GM23338 (cell line): ENCODE data around the gene SORCS2. TPM values are rescaled to one million over a fixed set of nuclear protein-coding genes. Genes with fewer than 3 reads are reported as not detected.

ENCODE experiments used
- ATAC-seq: fragments of 200-7000 bp; cut with Tn5 transposase; 3 replicates; pipeline ENCODE4 v1.9.1; 2020
- DNase-seq: peaks from one replicate; pipeline ENCODE4 v3.0.0-alpha.2; 2015; ENCODE audit warnings: low spot score
- H2AFZ ChIP-seq: fragments of 200-600 bp; sonication (generic); 2 replicates; pipeline ENCODE4 v1.8.0; 2016; ENCODE audit warnings: antibody characterized with exemption, mild to moderate bottlenecking, moderate library complexity
- H3F3A ChIP-seq: fragments of 200-600 bp; sonication (generic); replicated peaks from 2 replicates; pipeline ENCODE4 v1.8.0; 2017; ENCODE audit warnings: antibody characterized with exemption, mixed run types, low read depth
- H3K27ac ChIP-seq: fragments of 200-600 bp; sonication (generic); 2 replicates; pipeline ENCODE4 v1.6.1; 2016; ENCODE audit warnings: low read depth
- H3K27me3 ChIP-seq: fragments of 200-600 bp; sonication (generic); 2 replicates; pipeline ENCODE4 v1.8.0; 2016; ENCODE audit warnings: mild to moderate bottlenecking, mixed run types, moderate library complexity; ENCODE audit not compliant: insufficient read depth
- H3K36me3 ChIP-seq: fragments of 200-600 bp; sonication (generic); 2 replicates; pipeline ENCODE4 v1.8.0; 2016; ENCODE audit warnings: mild to moderate bottlenecking; ENCODE audit not compliant: insufficient read depth
- H3K4me1 ChIP-seq: fragments of 200-600 bp; sonication (generic); 2 replicates; pipeline ENCODE4 v1.8.0; 2016; ENCODE audit warnings: mild to moderate bottlenecking, moderate library complexity; ENCODE audit not compliant: insufficient read depth
- H3K4me2 ChIP-seq: fragments of 200-600 bp; sonication (generic); 2 replicates; pipeline ENCODE4 v1.7.1; 2017; ENCODE audit warnings: mixed run types
- H3K4me3 ChIP-seq: fragments of 200-600 bp; sonication (generic); 2 replicates; pipeline ENCODE4 v1.6.1; 2016; ENCODE audit warnings: mixed run types
- H3K79me2 ChIP-seq: fragments of 200-600 bp; sonication (generic); replicated peaks from 2 replicates; pipeline ENCODE4 v1.8.0; 2017; ENCODE audit warnings: mild to moderate bottlenecking; ENCODE audit not compliant: insufficient read depth
- H3K9me2 ChIP-seq: fragments of 200-600 bp; sonication (generic); 2 replicates; pipeline ENCODE4 v1.8.0; 2017; ENCODE audit not compliant: insufficient read depth
- H4K20me1 ChIP-seq: fragments of 200-600 bp; sonication (generic); replicated peaks from 2 replicates; pipeline ENCODE4 v1.8.0; 2017; ENCODE audit warnings: mild to moderate bottlenecking; ENCODE audit not compliant: insufficient read depth
- H3K27ac Mint-ChIP-seq: 2 replicates; pipeline ENCODE4 v1.8.0; 2020; ENCODE audit warnings: inconsistent platforms, mild to moderate bottlenecking, moderate library complexity, mixed read lengths
- H3K27me3 Mint-ChIP-seq: 3 replicates; pipeline ENCODE4 v1.8.0; 2022; ENCODE audit warnings: low read depth, mild to moderate bottlenecking, moderate library complexity, mixed read lengths, inconsistent platforms; ENCODE audit not compliant: insufficient read depth, poor library complexity
- H3K36me3 Mint-ChIP-seq: 3 replicates; pipeline ENCODE4 v1.8.0; 2021; ENCODE audit warnings: low read depth, mild to moderate bottlenecking, inconsistent platforms, moderate library complexity, mixed read lengths
- H3K4me1 Mint-ChIP-seq: 3 replicates; pipeline ENCODE4 v1.8.0; 2020; ENCODE audit warnings: mild to moderate bottlenecking, inconsistent platforms, mixed read lengths
- H3K4me3 Mint-ChIP-seq: 3 replicates; pipeline ENCODE4 v1.8.0; 2021; ENCODE audit warnings: moderate library complexity, mild to moderate bottlenecking, inconsistent platforms, mixed read lengths
- H3K9me3 Mint-ChIP-seq: 3 replicates; pipeline ENCODE4 v1.8.0; 2020; ENCODE audit warnings: moderate library complexity, mild to moderate bottlenecking, inconsistent platforms, mixed read lengths
- EZH2 ChIP-seq: fragments of 200-600 bp; sonication (generic); IDR thresholded peaks from one replicate; pipeline ENCODE4 v1.8.0; 2017; ENCODE audit warnings: antibody characterized with exemption, mild to moderate bottlenecking, low read depth; ENCODE audit not compliant: unreplicated experiment
- JUNB ChIP-seq: IDR thresholded peaks from one replicate; pipeline ENCODE4 v1.6.1; 2016; ENCODE audit warnings: antibody characterized with exemption; ENCODE audit not compliant: unreplicated experiment
- NANOG ChIP-seq: IDR thresholded peaks from 2 replicates; pipeline ENCODE4 v1.6.1; 2016; ENCODE audit warnings: antibody characterized with exemption, borderline replicate concordance
- POLR2AphosphoS5 ChIP-seq: IDR thresholded peaks from 2 replicates; pipeline ENCODE4 v1.6.1; 2016; ENCODE audit warnings: antibody characterized with exemption, low read depth
- STAT1 ChIP-seq: IDR thresholded peaks from one replicate; pipeline ENCODE4 v1.6.1; 2016; ENCODE audit warnings: antibody characterized with exemption; ENCODE audit not compliant: unreplicated experiment
- ZNF331 ChIP-seq: fragments of 250-450 bp; sonication (Bioruptor Pico); IDR thresholded peaks from 2 replicates; pipeline ENCODE4 v1.5.0; 2020; ENCODE audit warnings: low read depth, mild to moderate bottlenecking, moderate library complexity
- polyA plus RNA-seq: library from polyadenylated mRNA; unstranded; fragments of >200 nt; fragmentation: Nextera tagmentation; extraction: Ambion mirVana; gene quantifications from 2 replicates; pipeline ENCODE4 v1.2.1, GENCODE V29; 2016
- total RNA-seq: library from RNA; depleted of rRNA; stranded (reverse); fragments of >200 nt; shearing (Covaris generic); gene quantifications from 2 replicates; pipeline ENCODE4 v1.2.3, GENCODE V29; 2014
- TF ChIP-seq, protein P1 (sequence below), 2 experiments: fragments of 200-600 bp in 1 of 2; sonication (generic) in 1 of 2; conservative IDR thresholded peaks; 2 replicates each; pipeline versions ENCODE4 v1.5.1 to v1.6.1; 2016 to 2017; ENCODE audit warnings: antibody characterized with exemption in 2 of 2, low read depth in 2 of 2, mild to moderate bottlenecking in 2 of 2, moderate library complexity in 1 of 2
- TF ChIP-seq, protein P2 (sequence below): IDR thresholded peaks from 2 replicates; pipeline ENCODE4 v1.6.1; 2016; ENCODE audit warnings: antibody characterized with exemption
- TF ChIP-seq, protein P3 (sequence below): fragments of 250-450 bp; sonication (Bioruptor Pico); IDR thresholded peaks from 2 replicates; pipeline ENCODE4 v1.5.0; 2020; ENCODE audit warnings: mild to moderate bottlenecking, moderate library complexity

SORCS2 gene
- total and polyA plus RNA-seq, 2 experiments from 2014 or later = 0.47 to 2.4 TPM

DNA sequence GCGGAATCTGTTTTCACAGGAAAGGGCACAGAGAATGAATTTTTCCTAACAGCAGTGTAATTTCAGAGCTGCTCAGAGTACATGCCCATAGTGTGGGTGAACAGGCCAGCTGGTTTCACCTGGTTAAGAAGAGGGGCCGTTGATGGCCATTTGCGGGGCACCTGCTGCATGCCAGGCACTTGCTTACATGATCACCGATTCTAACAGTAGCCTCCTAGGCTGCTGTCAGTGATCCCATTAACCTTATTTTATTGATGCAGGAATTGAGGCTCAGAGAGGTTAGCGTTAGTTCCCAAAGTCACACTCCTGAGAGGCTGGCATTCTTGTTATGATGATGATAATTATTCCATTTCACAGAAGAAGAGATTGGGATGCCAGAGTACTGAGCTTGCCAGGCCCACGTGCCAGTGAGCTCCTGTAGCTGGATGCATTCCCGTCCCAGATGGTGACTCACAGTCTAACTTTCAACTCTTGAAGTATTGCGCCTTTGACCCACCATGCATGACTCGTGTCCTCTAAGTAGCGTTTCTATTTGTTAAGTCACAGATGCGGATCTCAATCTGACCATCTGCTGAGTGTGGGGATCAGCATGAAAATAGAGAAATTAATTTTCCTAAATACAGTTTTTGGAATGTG lies 165.9 kb downstream of the SORCS2 start:
- H3K27me3 Mint-ChIP-seq = peaks cover 7% of the 10 kb centered on the region
- Histone ChIP-seq H3K4me3 (no peak overlapping the region), H3K4me1 (no peaks in the 10 kb centered on the region), H3K4me2 (no peak overlapping the region), H2AFZ (no peak overlapping the region), H3K9me2 (no peaks in the 10 kb centered on the region), H4K20me1 (no peaks in the 10 kb centered on the region), H3K36me3 (no peaks in the 10 kb centered on the region), H3F3A (no peaks in the 10 kb centered on the region), H3K79me2 (no peaks in the 10 kb centered on the region), H3K27me3 (no peaks in the 10 kb centered on the region), H3K27ac (no peak overlapping the region)
- H3K36me3 Mint-ChIP-seq = no peaks in the 10 kb centered on the region
- H3K9me3 Mint-ChIP-seq = no peaks in the 10 kb centered on the region
- H3K27ac Mint-ChIP-seq = no peak overlapping the region
- no peak for TF ChIP-seq NANOG
- TF ChIP-seq, protein P1, sequence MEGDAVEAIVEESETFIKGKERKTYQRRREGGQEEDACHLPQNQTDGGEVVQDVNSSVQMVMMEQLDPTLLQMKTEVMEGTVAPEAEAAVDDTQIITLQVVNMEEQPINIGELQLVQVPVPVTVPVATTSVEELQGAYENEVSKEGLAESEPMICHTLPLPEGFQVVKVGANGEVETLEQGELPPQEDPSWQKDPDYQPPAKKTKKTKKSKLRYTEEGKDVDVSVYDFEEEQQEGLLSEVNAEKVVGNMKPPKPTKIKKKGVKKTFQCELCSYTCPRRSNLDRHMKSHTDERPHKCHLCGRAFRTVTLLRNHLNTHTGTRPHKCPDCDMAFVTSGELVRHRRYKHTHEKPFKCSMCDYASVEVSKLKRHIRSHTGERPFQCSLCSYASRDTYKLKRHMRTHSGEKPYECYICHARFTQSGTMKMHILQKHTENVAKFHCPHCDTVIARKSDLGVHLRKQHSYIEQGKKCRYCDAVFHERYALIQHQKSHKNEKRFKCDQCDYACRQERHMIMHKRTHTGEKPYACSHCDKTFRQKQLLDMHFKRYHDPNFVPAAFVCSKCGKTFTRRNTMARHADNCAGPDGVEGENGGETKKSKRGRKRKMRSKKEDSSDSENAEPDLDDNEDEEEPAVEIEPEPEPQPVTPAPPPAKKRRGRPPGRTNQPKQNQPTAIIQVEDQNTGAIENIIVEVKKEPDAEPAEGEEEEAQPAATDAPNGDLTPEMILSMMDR (conservative IDR thresholded peaks at IDR 0.05; ENCODE audit: low read depth in 2 of 2) = no peak
- TF ChIP-seq STAT1 = no peak
- TF ChIP-seq, protein P2, sequence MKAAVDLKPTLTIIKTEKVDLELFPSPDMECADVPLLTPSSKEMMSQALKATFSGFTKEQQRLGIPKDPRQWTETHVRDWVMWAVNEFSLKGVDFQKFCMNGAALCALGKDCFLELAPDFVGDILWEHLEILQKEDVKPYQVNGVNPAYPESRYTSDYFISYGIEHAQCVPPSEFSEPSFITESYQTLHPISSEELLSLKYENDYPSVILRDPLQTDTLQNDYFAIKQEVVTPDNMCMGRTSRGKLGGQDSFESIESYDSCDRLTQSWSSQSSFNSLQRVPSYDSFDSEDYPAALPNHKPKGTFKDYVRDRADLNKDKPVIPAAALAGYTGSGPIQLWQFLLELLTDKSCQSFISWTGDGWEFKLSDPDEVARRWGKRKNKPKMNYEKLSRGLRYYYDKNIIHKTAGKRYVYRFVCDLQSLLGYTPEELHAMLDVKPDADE = no peak
- no peak for TF ChIP-seq ZNF331 (CRISPR knock-in tag)
- no peak for TF ChIP-seq EZH2
- TF ChIP-seq, protein P3, sequence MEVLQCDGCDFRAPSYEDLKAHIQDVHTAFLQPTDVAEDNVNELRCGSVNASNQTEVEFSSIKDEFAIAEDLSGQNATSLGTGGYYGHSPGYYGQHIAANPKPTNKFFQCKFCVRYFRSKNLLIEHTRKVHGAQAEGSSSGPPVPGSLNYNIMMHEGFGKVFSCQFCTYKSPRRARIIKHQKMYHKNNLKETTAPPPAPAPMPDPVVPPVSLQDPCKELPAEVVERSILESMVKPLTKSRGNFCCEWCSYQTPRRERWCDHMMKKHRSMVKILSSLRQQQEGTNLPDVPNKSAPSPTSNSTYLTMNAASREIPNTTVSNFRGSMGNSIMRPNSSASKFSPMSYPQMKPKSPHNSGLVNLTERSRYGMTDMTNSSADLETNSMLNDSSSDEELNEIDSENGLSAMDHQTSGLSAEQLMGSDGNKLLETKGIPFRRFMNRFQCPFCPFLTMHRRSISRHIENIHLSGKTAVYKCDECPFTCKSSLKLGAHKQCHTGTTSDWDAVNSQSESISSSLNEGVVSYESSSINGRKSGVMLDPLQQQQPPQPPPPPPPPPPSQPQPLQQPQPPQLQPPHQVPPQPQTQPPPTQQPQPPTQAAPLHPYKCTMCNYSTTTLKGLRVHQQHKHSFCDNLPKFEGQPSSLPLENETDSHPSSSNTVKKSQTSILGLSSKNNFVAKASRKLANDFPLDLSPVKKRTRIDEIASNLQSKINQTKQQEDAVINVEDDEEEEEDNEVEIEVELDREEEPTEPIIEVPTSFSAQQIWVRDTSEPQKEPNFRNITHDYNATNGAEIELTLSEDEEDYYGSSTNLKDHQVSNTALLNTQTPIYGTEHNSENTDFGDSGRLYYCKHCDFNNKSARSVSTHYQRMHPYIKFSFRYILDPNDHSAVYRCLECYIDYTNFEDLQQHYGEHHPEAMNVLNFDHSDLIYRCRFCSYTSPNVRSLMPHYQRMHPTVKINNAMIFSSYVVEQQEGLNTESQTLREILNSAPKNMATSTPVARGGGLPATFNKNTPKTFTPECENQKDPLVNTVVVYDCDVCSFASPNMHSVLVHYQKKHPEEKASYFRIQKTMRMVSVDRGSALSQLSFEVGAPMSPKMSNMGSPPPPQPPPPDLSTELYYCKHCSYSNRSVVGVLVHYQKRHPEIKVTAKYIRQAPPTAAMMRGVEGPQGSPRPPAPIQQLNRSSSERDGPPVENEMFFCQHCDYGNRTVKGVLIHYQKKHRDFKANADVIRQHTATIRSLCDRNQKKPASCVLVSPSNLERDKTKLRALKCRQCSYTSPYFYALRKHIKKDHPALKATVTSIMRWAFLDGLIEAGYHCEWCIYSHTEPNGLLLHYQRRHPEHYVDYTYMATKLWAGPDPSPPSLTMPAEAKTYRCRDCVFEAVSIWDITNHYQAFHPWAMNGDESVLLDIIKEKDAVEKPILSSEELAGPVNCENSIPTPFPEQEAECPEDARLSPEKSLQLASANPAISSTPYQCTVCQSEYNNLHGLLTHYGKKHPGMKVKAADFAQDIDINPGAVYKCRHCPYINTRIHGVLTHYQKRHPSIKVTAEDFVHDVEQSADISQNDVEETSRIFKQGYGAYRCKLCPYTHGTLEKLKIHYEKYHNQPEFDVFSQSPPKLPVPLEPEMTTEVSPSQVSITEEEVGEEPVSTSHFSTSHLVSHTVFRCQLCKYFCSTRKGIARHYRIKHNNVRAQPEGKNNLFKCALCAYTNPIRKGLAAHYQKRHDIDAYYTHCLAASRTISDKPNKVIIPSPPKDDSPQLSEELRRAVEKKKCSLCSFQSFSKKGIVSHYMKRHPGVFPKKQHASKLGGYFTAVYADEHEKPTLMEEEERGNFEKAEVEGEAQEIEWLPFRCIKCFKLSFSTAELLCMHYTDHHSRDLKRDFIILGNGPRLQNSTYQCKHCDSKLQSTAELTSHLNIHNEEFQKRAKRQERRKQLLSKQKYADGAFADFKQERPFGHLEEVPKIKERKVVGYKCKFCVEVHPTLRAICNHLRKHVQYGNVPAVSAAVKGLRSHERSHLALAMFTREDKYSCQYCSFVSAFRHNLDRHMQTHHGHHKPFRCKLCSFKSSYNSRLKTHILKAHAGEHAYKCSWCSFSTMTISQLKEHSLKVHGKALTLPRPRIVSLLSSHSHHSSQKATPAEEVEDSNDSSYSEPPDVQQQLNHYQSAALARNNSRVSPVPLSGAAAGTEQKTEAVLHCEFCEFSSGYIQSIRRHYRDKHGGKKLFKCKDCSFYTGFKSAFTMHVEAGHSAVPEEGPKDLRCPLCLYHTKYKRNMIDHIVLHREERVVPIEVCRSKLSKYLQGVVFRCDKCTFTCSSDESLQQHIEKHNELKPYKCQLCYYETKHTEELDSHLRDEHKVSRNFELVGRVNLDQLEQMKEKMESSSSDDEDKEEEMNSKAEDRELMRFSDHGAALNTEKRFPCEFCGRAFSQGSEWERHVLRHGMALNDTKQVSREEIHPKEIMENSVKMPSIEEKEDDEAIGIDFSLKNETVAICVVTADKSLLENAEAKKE (CRISPR knock-in tag) = no peak
- TF ChIP-seq JUNB = no peak
- no peak for TF ChIP-seq POLR2AphosphoS5
- ATAC-seq = no peak
- DNase-seq = no peak
- peaks cover 5% of the 10 kb centered on the region; the same call in 2 of the 3 replicates for H3K4me1 Mint-ChIP-seq
- H3K4me3 Mint-ChIP-seq = no peak overlapping the region
